ENCODE data around the gene MED4. TPM values are rescaled to one million over a fixed set of nuclear protein-coding genes. Genes with fewer than 3 reads are reported as not detected.

MED4 gene
- 43.3 and 48.1 TPM in 2 replicates for total RNA-seq (2021; fragmentation: NEBNext Ultra II Directional; extraction: Animal tissue kit (Norgen Biotek cat#: 25700))
- polyA plus RNA-seq (2011; rRNA removed) = 14.5 and 25.7 TPM in 2 replicates
- 29.7 TPM for polyA plus RNA-seq (2011; cell fraction: cytosol; rRNA removed)
- polyA plus RNA-seq (2011; cell fraction: nucleus; rRNA removed) = 11.3 TPM
- 31.5 to 45.5 TPM (median 40.8 TPM) in 4 replicates for polyA plus RNA-seq (2012, experiment 1 of 2)
- 5.7 TPM for polyA plus RNA-seq (2012, experiment 2 of 2)
- polyA plus RNA-seq (2013, experiment 1 of 2) = 37.7 TPM
- polyA plus RNA-seq (2013, experiment 2 of 2) = 37.2 TPM
- polyA minus RNA-seq (2011; rRNA and poly(A)+ RNA removed) = 18.0 and 24.3 TPM in 2 replicates
- 24.7 TPM for polyA minus RNA-seq (2011; cell fraction: cytosol; rRNA and poly(A)+ RNA removed)
- 24.2 TPM for polyA minus RNA-seq (2011; cell fraction: nucleus; rRNA and poly(A)+ RNA removed)
- long read RNA-seq, experiment 1, transcript MED4-201 (7 exons, 2,022 nt) = major isoform, 22 of 57 reads
- long read RNA-seq, experiment 1, partial matches to known transcripts = 28 of 57 reads
- long read RNA-seq, experiment 1, other reads (novel, unspliced or antisense) = 3 of 57 reads
- long read RNA-seq, experiment 2, transcript MED4-202 (7 exons, 931 nt) = minor isoform, 21 of 175 reads
- long read RNA-seq, experiment 2, transcript MED4-201 (7 exons, 2,022 nt) = major isoform, 140 of 175 reads
- long read RNA-seq, experiment 2, partial matches to known transcripts = 3 of 175 reads
- long read RNA-seq, experiment 2, other reads (novel, unspliced or antisense) = 11 of 175 reads

GRCh38 chr13:48094781-48095502, at the start of gene MED4:
MED4 (minus strand) TSS chr13:48095104; CDS start chr13:48095078, 26 bp downstream.
- POLR2A ChIA-PET (ENCODE audit: partially characterized antibody) = interaction anchor here (0.6 to 1.6 kb wide), 7 partner anchors 58 to 533 kb away, joined by 3 to 6 read pairs (median 5); partner anchors contain the start of genes ITM2B, NUDT15 and SUCLA2
- H3K23ac ChIP-seq (ENCODE audit: insufficient read length) = no peak within 1 kb of the TSS
- peak within 1 kb of the TSS; percentile 73 to 99 (median 92) for H3K4me3 ChIP-seq (ENCODE audit: extremely low read depth in 1 of 4, insufficient read depth in 2 of 4, low read depth in 3 of 4, low read length in 4 of 4)
- H3K36me3 ChIP-seq (ENCODE audit: control insufficient read depth in 2 of 4, insufficient read depth in 4 of 4, low read length in 3 of 4) = no peaks in the 10 kb centered on the region; a peak in 1 of 8 replicates
- H2BK15ac ChIP-seq (ENCODE audit: low read length) = no peak within 1 kb of the TSS
- peak within 1 kb of the TSS; percentile 35 for H3K56ac ChIP-seq (replicated peaks; ENCODE audit: insufficient read length, low read depth, low read length)
- H3K79me2 ChIP-seq (ENCODE audit: control insufficient read depth in 1 of 2, insufficient read depth in 2 of 2, low read length in 2 of 2) = peaks cover 31 to 50% of the 10 kb centered on the region in 2 experiments
- no peaks in the 10 kb centered on the region for H3K27me3 ChIP-seq (replicated peaks in 1 of 4; ENCODE audit: control insufficient read depth in 3 of 4, extremely low read depth in 1 of 4, insufficient read depth in 3 of 4, low read length in 3 of 4)
- peak within 1 kb of the TSS; percentile 77 to 97 for H3K4me2 ChIP-seq (ENCODE audit: insufficient read depth in 1 of 2, low read depth in 2 of 2, low read length in 2 of 2)
- no peak for FAIRE-seq
- H2BK5ac ChIP-seq (ENCODE audit: low read depth, low read length) = peak within 1 kb of the TSS; percentile 80
- no peak within 1 kb of the TSS for H2AFZ ChIP-seq (ENCODE audit: low read length)
- H3K4me1 ChIP-seq (replicated peaks in 1 of 4; ENCODE audit: control insufficient read depth in 3 of 4, insufficient read depth in 4 of 4, low read length in 3 of 4) = peaks cover 0 to 7% (median 0%) of the 10 kb centered on the region in 4 experiments; a peak in 2 of 7 replicates
- H2AK5ac ChIP-seq (ENCODE audit: low read depth, low read length) = no peak within 1 kb of the TSS
- H3K4ac ChIP-seq (replicated peaks; ENCODE audit: insufficient read length, low read depth, low read length) = no peak within 1 kb of the TSS
- peaks cover 0 to 2% of the 10 kb centered on the region in 2 experiments for H4K20me1 ChIP-seq (replicated peaks in 1 of 2; ENCODE audit: control insufficient read depth in 1 of 2, insufficient read depth in 2 of 2, low read length in 2 of 2)
- H2BK20ac ChIP-seq (ENCODE audit: low read length) = no peak within 1 kb of the TSS
- H3K27ac ChIP-seq (ENCODE audit: low read depth, low read length) = peak within 1 kb of the TSS; percentile 88; the same call in 1 of the 2 replicates
- no peak within 1 kb of the TSS for H3K14ac ChIP-seq (ENCODE audit: insufficient read length)
- peak within 1 kb of the TSS; percentile 39 for H4K91ac ChIP-seq (replicated peaks; ENCODE audit: insufficient read length, low read length)
- peak within 1 kb of the TSS; percentile 94 for H4K8ac ChIP-seq (ENCODE audit: extremely low read depth, insufficient read depth, low read length)
- peak; percentile 78 to 100 for DNase-seq (ENCODE audit: low read depth in 1 of 2, low spot score in 2 of 2)
- H3K23me2 ChIP-seq (ENCODE audit: low read depth, low read length) = peaks cover 6% of the 10 kb centered on the region
- no peak within 1 kb of the TSS for H3K18ac ChIP-seq (ENCODE audit: extremely low read depth, low read length)
- H3K9me3 ChIP-seq (ENCODE audit: insufficient read depth in 2 of 2, low read depth in 1 of 2, low read length in 1 of 2) = no peaks in the 10 kb centered on the region
- 9% methylated on average over 47 of the region's 54 CpGs; no CpG with 5 or more reads in 1 of the 2 experiments for WGBS, 2 experiments (ENCODE audit: extremely low coverage in 1 of 2, insufficient coverage in 1 of 2, insufficient read length in 1 of 2, insufficient replicate concordance in 2 of 2, low coverage in 1 of 2, low lambda C conversion rate in 2 of 2, missing lambda C conversion rate in 1 of 2)
- H3K79me1 ChIP-seq (ENCODE audit: low read depth, low read length) = peaks cover 4% of the 10 kb centered on the region; the same call in 1 of the 2 replicates
- peak within 1 kb of the TSS; percentile 77 to 95 (median 86) for H3K9ac ChIP-seq (replicated peaks in 1 of 4; ENCODE audit: extremely low read depth in 1 of 4, low read depth in 3 of 4, low read length in 3 of 4)
- no peak within 1 kb of the TSS for H2BK120ac ChIP-seq (replicated peaks; ENCODE audit: low read depth, low read length)
- H4K5ac ChIP-seq (ENCODE audit: insufficient read length, low read depth, low read length) = peak within 1 kb of the TSS; percentile 62
- no peak within 1 kb of the TSS for H2BK12ac ChIP-seq (ENCODE audit: low read depth, low read length)
- CTCF ChIA-PET (ENCODE audit: partially characterized antibody) = interaction anchor here (0.6 to 2.0 kb wide), 11 partner anchors 10 to 470 kb away, joined by 3 to 10 read pairs (median 4); partner anchors contain the start of gene NUDT15
- TF ChIP-seq CTCF (IDR thresholded peaks at IDR 0.05; ENCODE audit: control extremely low read depth in 1 of 3, insufficient read depth in 1 of 3, low read depth in 1 of 3, low read length in 3 of 3) (peak; percentile 97 to 99 (median 98)), SRF (IDR thresholded peaks at IDR 0.05; ENCODE audit: low read depth, low read length) (no peak), SUZ12 (IDR thresholded peaks at IDR 0.05; ENCODE audit: low read length) (no peak), YY1 (IDR thresholded peaks at IDR 0.05; ENCODE audit: low read depth, low read length) (peak; percentile 96), POLR2A (IDR thresholded peaks at IDR 0.05; ENCODE audit: control extremely low read depth in 1 of 2, low read depth in 2 of 2, low read length in 2 of 2) (peak; percentile 95 to 97), CHD1 (IDR thresholded peaks at IDR 0.05; ENCODE audit: low read depth, low read length) (no peak)
